IMR-90 (cell line): ENCODE results near the gene MRPL34. TPM values are rescaled to one million over a fixed set of nuclear protein-coding genes. Genes with fewer than 3 reads are reported as not detected.
A peak's percentile ranks its signal among the peaks of the same experiment; 100 is the strongest.

Source experiments
- ATAC-seq: fragments of 200-7000 bp; cut with Tn5 transposase; 2 replicates; pipeline ENCODE4 v1.9.1; 2020; ENCODE audit warnings: low read depth, mild to moderate bottlenecking, moderate library complexity
- BruUV-seq: library from RNA; stranded (reverse); fragments of 400-500 nt; replicated peaks from 2 replicates; lab custom pipeline; 2021; lab: Mats Ljungman, UMichigan
- CTCF ChIA-PET: fragments of 300-600 bp; formaldehyde crosslinking; extraction: SDS; loops from one replicate; lab custom pipeline; 2021; ENCODE audit warnings: antibody characterized with exemption; lab: Yijun Ruan, JAX
- POLR2A ChIA-PET: fragments of 300-600 bp; sonication (Branson Sonifier 250); formaldehyde crosslinking; loops from one replicate; lab custom pipeline; 2022; ENCODE audit warnings: antibody characterized with exemption; ENCODE audit not compliant: unreplicated experiment; lab: Charles Lee
- DNase-seq: peaks from one replicate; pipeline ENCODE4 v3.0.0; 2013
- H2AFZ ChIP-seq: replicated peaks from 2 replicates; pipeline ENCODE3; 2013; ENCODE audit warnings: low read length, mild to moderate bottlenecking; ENCODE audit not compliant: poor library complexity
- H2AK5ac ChIP-seq: 2 replicates; pipeline ENCODE4 v1.6.1; 2013; ENCODE audit warnings: low read depth, low read length, inconsistent platforms
- H2AK9ac ChIP-seq: replicated peaks from 2 replicates; pipeline ENCODE3; 2013; ENCODE audit warnings: mild to moderate bottlenecking, low read depth, low read length, moderate library complexity; ENCODE audit not compliant: poor library complexity
- H2BK120ac ChIP-seq: 2 replicates; pipeline ENCODE4 v1.6.1; 2013; ENCODE audit warnings: low read depth, low read length, inconsistent platforms
- H2BK15ac ChIP-seq: 3 replicates; pipeline ENCODE4 v1.6.1; 2013; ENCODE audit warnings: low read depth, low read length, inconsistent platforms
- H2BK20ac ChIP-seq: 2 replicates; pipeline ENCODE4 v1.6.1; 2013; ENCODE audit warnings: low read depth, mild to moderate bottlenecking, inconsistent platforms, low read length, moderate library complexity
- H2BK5ac ChIP-seq: 2 replicates; pipeline ENCODE4 v1.6.1; 2013; ENCODE audit warnings: mild to moderate bottlenecking, low read depth, low read length, inconsistent platforms; ENCODE audit not compliant: poor library complexity, severe bottlenecking
- H3K14ac ChIP-seq: replicated peaks from 2 replicates; pipeline ENCODE4 v1.6.1; 2013; ENCODE audit warnings: low read depth, low read length, inconsistent platforms
- H3K18ac ChIP-seq: 2 replicates; pipeline ENCODE4 v1.6.1; 2013; ENCODE audit warnings: low read depth, low read length, control low read depth
- H3K23ac ChIP-seq: 2 replicates; pipeline ENCODE4 v1.6.1; 2013; ENCODE audit warnings: low read depth, low read length, inconsistent platforms
- H3K27ac ChIP-seq: 2 replicates; pipeline ENCODE4 v1.5.1; 2013; ENCODE audit warnings: mild to moderate bottlenecking, control low read depth, low read length; ENCODE audit not compliant: insufficient read depth
- H3K27me3 ChIP-seq: 2 replicates; pipeline ENCODE4 v1.6.1; 2013; ENCODE audit warnings: low read length; ENCODE audit not compliant: control insufficient read depth, insufficient read depth
- H3K36me3 ChIP-seq: 2 replicates; pipeline ENCODE4 v1.6.1; 2013; ENCODE audit warnings: low read length, mixed read lengths; ENCODE audit not compliant: control insufficient read depth, insufficient read depth
- H3K4ac ChIP-seq: 2 replicates; pipeline ENCODE4 v1.6.1; 2013; ENCODE audit warnings: low read depth, low read length, inconsistent platforms
- H3K4me1 ChIP-seq: 2 replicates; pipeline ENCODE4 v1.6.1; 2013; ENCODE audit warnings: low read length, mixed read lengths; ENCODE audit not compliant: control insufficient read depth, insufficient read depth
- H3K4me2 ChIP-seq: 2 replicates; pipeline ENCODE4 v1.6.1; 2013; ENCODE audit warnings: low read depth, mild to moderate bottlenecking, control low read depth, low read length, moderate library complexity
- H3K4me3 ChIP-seq: 2 replicates; pipeline ENCODE4 v1.5.1; 2013; ENCODE audit warnings: low read depth, mild to moderate bottlenecking, control low read depth, low read length, moderate library complexity; ENCODE audit not compliant: insufficient read depth
- H3K56ac ChIP-seq: 2 replicates; pipeline ENCODE4 v1.6.1; 2013; ENCODE audit warnings: low read length, inconsistent platforms; ENCODE audit not compliant: insufficient read depth; ENCODE audit errors: extremely low read depth
- H3K79me1 ChIP-seq, 2 experiments: 2 replicates each; pipeline ENCODE4 v1.6.1; 2013; ENCODE audit warnings: low read length in 2 of 2, inconsistent platforms in 1 of 2, low read depth in 1 of 2
- H3K9ac ChIP-seq: 2 replicates; pipeline ENCODE4 v1.6.1; 2013; ENCODE audit warnings: low read depth, low read length, control low read depth
- H3K9me1 ChIP-seq: 2 replicates; pipeline ENCODE4 v1.6.1; 2013; ENCODE audit warnings: low read length, inconsistent platforms; ENCODE audit not compliant: insufficient read depth
- H3K9me3 ChIP-seq: 2 replicates; pipeline ENCODE4 v1.6.1; 2013; ENCODE audit warnings: low read length; ENCODE audit not compliant: control insufficient read depth, insufficient read depth
- H4K20me1 ChIP-seq: 2 replicates; pipeline ENCODE4 v1.6.1; 2013; ENCODE audit warnings: low read length, inconsistent platforms; ENCODE audit not compliant: insufficient read depth
- H4K5ac ChIP-seq: 2 replicates; pipeline ENCODE4 v1.6.1; 2013; ENCODE audit warnings: mild to moderate bottlenecking, low read depth, low read length, control low read depth
- H4K8ac ChIP-seq, 2 experiments: 2 replicates each; pipeline ENCODE4 v1.6.1; 2013; ENCODE audit warnings: low read depth in 2 of 2, low read length in 2 of 2, control low read depth in 1 of 2, inconsistent platforms in 1 of 2
- H4K91ac ChIP-seq: 2 replicates; pipeline ENCODE4 v1.6.1; 2013; ENCODE audit warnings: low read depth, low read length, inconsistent platforms; ENCODE audit not compliant: insufficient read depth
- BHLHE40 ChIP-seq: fragments of 150-350 bp; IDR thresholded peaks from 2 replicates; pipeline ENCODE4 v1.6.1; 2016; ENCODE audit warnings: mild to moderate bottlenecking, low read depth, low read length
- CEBPB ChIP-seq: IDR thresholded peaks from 2 replicates; pipeline ENCODE4 v1.6.1; 2012; ENCODE audit warnings: low read depth, low read length, improper control_type of control experiment
- CHD1 ChIP-seq: IDR thresholded peaks from 2 replicates; pipeline ENCODE4 v1.6.1; 2012; ENCODE audit warnings: low read depth, low read length, improper control_type of control experiment
- CTCF ChIP-seq: conservative IDR thresholded peaks from 2 replicates; pipeline ENCODE4 v1.5.1; 2012; ENCODE audit warnings: mild to moderate bottlenecking, low read depth, low read length, improper control_type of control experiment
- ELK1 ChIP-seq: fragments of 150-350 bp; IDR thresholded peaks from 2 replicates; pipeline ENCODE4 v1.6.1; 2016; ENCODE audit warnings: low read depth, mild to moderate bottlenecking, low read length, moderate library complexity, borderline replicate concordance
- FOS ChIP-seq: fragments of 150-350 bp; IDR thresholded peaks from 2 replicates; pipeline ENCODE4 v1.6.1; 2016; ENCODE audit warnings: low read depth, low read length
- MAFK ChIP-seq: IDR thresholded peaks from 2 replicates; pipeline ENCODE4 v1.6.1; 2012; ENCODE audit warnings: low read depth, low read length, improper control_type of control experiment
- MAZ ChIP-seq: IDR thresholded peaks from 2 replicates; pipeline ENCODE4 v1.6.1; 2012; ENCODE audit warnings: low read depth, mild to moderate bottlenecking, low read length, improper control_type of control experiment, moderate library complexity, borderline replicate concordance
- MXI1 ChIP-seq: IDR thresholded peaks from 2 replicates; pipeline ENCODE4 v1.6.1; 2012; ENCODE audit warnings: low read depth, mild to moderate bottlenecking, low read length, moderate library complexity, borderline replicate concordance
- NFE2L2 ChIP-seq: fragments of 150-350 bp; IDR thresholded peaks from 2 replicates; pipeline ENCODE4 v1.6.1; 2016; ENCODE audit warnings: low read depth, mild to moderate bottlenecking, low read length
- POLR2A ChIP-seq: IDR thresholded peaks from 2 replicates; pipeline ENCODE4 v1.6.1; 2012; ENCODE audit warnings: mild to moderate bottlenecking, low read depth, low read length
- RCOR1 ChIP-seq: IDR thresholded peaks from 2 replicates; pipeline ENCODE4 v1.6.1; 2012; ENCODE audit warnings: mild to moderate bottlenecking, low read length, improper control_type of control experiment; ENCODE audit not compliant: insufficient replicate concordance
- SMC3 ChIP-seq: fragments of 150-350 bp; IDR thresholded peaks from 2 replicates; pipeline ENCODE4 v1.6.1; 2016; ENCODE audit warnings: low read depth, mild to moderate bottlenecking, antibody characterized with exemption, low read length, moderate library complexity
- USF2 ChIP-seq: fragments of 150-350 bp; IDR thresholded peaks from 2 replicates; pipeline ENCODE4 v1.6.1; 2017; ENCODE audit warnings: mild to moderate bottlenecking, antibody characterized with exemption, low read length, low read depth
- WGBS, 2 experiments: methylation state at CpG; one replicate each; pipeline versions ENCODE4 v1.1.5 to v1.1.7; 2013; ENCODE audit warnings: missing lambda C conversion rate in 2 of 2; ENCODE audit not compliant: insufficient read length in 1 of 2; ENCODE audit errors: extremely low coverage in 2 of 2; 5-methylcytosine and 5-hydroxymethylcytosine counted together
- dilution Hi-C: fragments of 300-500 bp; cut with HindIII; formaldehyde crosslinking; loops from one replicate; pipeline ENCODE4 v1.14.3; 2018; ENCODE audit warnings: low sequenced_read_pairs; ENCODE audit not compliant: unreplicated experiment
- in situ Hi-C: fragments of 300-500 bp; cut with MboI; formaldehyde crosslinking; loops from 3 replicates; pipeline ENCODE4 v1.14.3; 2019; ENCODE audit warnings: low sequenced_read_pairs, inconsistent platforms, mixed read lengths
- intact Hi-C: fragments of 100-400 bp; cut with micrococcal nuclease; formaldehyde crosslinking; loops from 2 replicates; pipeline ENCODE4 v1.10.0; 2022
- polyA plus RNA-seq, 3 experiments: library from polyadenylated mRNA; depleted of rRNA; stranded (reverse); fragments of >200 nt; gene quantifications; 2 replicates each; pipeline ENCODE4 v1.2.3, GENCODE V29; 2012; ENCODE audit warnings: low replicate concordance in 1 of 3
- total RNA-seq: library from RNA; depleted of rRNA; stranded (reverse); fragments of >200 nt; gene quantifications from 2 replicates; pipeline ENCODE4 v1.2.3, GENCODE V29; 2012

The MRPL34 gene
- total and polyA plus RNA-seq, 2 of the 4 experiments (the other 2 are of a cell fraction), result 7.3 to 37.0 TPM

- no peak overlapping the region for H3K23ac ChIP-seq
- intact Hi-C loops, result loop anchor here (10.0 kb wide), 1 partner anchor 511 kb away; no protein-coding TSS in a partner anchor
- no peak for ATAC-seq
- H3K9ac ChIP-seq, result no peak overlapping the region
- H3K4ac ChIP-seq, result no peak overlapping the region
- H2AFZ ChIP-seq, result no peak overlapping the region
- no peaks in the 10 kb centered on the region for H3K79me1 ChIP-seq
- no peak for TF ChIP-seq RCOR1
- no peak for TF ChIP-seq CHD1
- no peak for TF ChIP-seq CTCF
- TF ChIP-seq FOS, result no peak
- no peak for TF ChIP-seq ELK1
- TF ChIP-seq CEBPB, result no peak
- no peak for TF ChIP-seq MAFK
- no peak for TF ChIP-seq NFE2L2
- TF ChIP-seq SMC3, result no peak
- TF ChIP-seq POLR2A, result no peak
- TF ChIP-seq MXI1, result no peak
- no peak for TF ChIP-seq BHLHE40
- no peak for TF ChIP-seq USF2
- no peak for TF ChIP-seq MAZ
- dilution Hi-C loops, result no loop called here
- POLR2A ChIA-PET, result no interaction called here
- in situ Hi-C loops, result loop anchor here (5.0 to 10.0 kb wide), 2 partner anchors 81 to 214 kb away; no protein-coding TSS in a partner anchor
- no peak overlapping the region for H4K5ac ChIP-seq
- BruUV-seq, result no TSS peak
- H2BK120ac ChIP-seq, result no peak overlapping the region
- H3K56ac ChIP-seq, result no peak overlapping the region
- H3K9me3 ChIP-seq, result no peaks in the 10 kb centered on the region
- H3K27ac ChIP-seq, result no peak overlapping the region
- WGBS, 2 experiments, result 94% methylated on average over 7 of the region's 11 CpGs; no CpG with 5 or more reads in 1 of the 2 experiments
- H3K4me2 ChIP-seq, result no peak overlapping the region
- CTCF ChIA-PET, result no interaction called here
- H4K8ac ChIP-seq, result no peak overlapping the region
- no peak overlapping the region for H2AK5ac ChIP-seq
- no peak overlapping the region for H4K91ac ChIP-seq
- no peaks in the 10 kb centered on the region for H3K36me3 ChIP-seq
- no peak for DNase-seq
- peak overlapping the region; percentile 42 for H2AK9ac ChIP-seq
- H3K4me3 ChIP-seq, result no peak overlapping the region
- no peak overlapping the region for H3K14ac ChIP-seq
- H3K27me3 ChIP-seq, result no peaks in the 10 kb centered on the region
- H3K18ac ChIP-seq, result no peak overlapping the region
- no peaks in the 10 kb centered on the region for H3K9me1 ChIP-seq
- H2BK20ac ChIP-seq, result no peak overlapping the region
- H2BK5ac ChIP-seq, result no peak overlapping the region
- peaks cover 2% of the 10 kb centered on the region; the same call in 1 of the 2 replicates for H3K4me1 ChIP-seq
- H2BK15ac ChIP-seq, result no peak overlapping the region
- no peaks in the 10 kb centered on the region for H4K20me1 ChIP-seq
These were observed 19.4 kb upstream of the MRPL34 start for GRCh38 chr19:17286263-17286662.
